Left ventricle myocardium inferior (tissue), 1 donor: ENCODE results near the gene FN3KRP. TPM values are rescaled to one million over a fixed set of nuclear protein-coding genes. Genes with fewer than 3 reads are reported as not detected.

Experiments used
- DNase-seq: peaks from one replicate; pipeline ENCODE4 v3.0.0-alpha.2; 2020
- H3K27ac ChIP-seq: fragments of 200-600 bp; replicated peaks from 2 replicates; pipeline ENCODE4 v1.8.0; 2021
- H3K27me3 ChIP-seq: fragments of 200-600 bp; 2 replicates; pipeline ENCODE4 v1.8.0; 2021; ENCODE audit warnings: low read depth
- H3K36me3 ChIP-seq: fragments of 200-600 bp; 2 replicates; pipeline ENCODE4 v1.8.0; 2021
- H3K4me1 ChIP-seq: fragments of 200-600 bp; 2 replicates; pipeline ENCODE4 v1.8.0; 2021
- H3K4me3 ChIP-seq: fragments of 200-600 bp; 2 replicates; pipeline ENCODE4 v1.8.0; 2021; ENCODE audit warnings: mild to moderate bottlenecking, moderate library complexity
- H3K9me3 ChIP-seq: fragments of 200-600 bp; replicated peaks from 2 replicates; pipeline ENCODE4 v1.8.0; 2021
- CTCF ChIP-seq: fragments of 200-600 bp; IDR thresholded peaks from 2 replicates; pipeline ENCODE4 v1.8.0; 2021; ENCODE audit warnings: antibody characterized with exemption, mild to moderate bottlenecking, borderline replicate concordance
- intact Hi-C: fragments of 100-400 bp; cut with micrococcal nuclease; formaldehyde crosslinking; loops from one replicate; pipeline ENCODE4 v1.11.0; 2022
- total RNA-seq: library from RNA; stranded (reverse); fragmentation: NEBNext Ultra II Directional; extraction: Animal tissue kit (Norgen Biotek cat#: 25700); gene quantifications from one replicate; pipeline ENCODE4 v1.2.1, GENCODE V29; 2021
- donor health status: DM: no; HTN: yes; CAD: no; lungs with severe emphysema.

FN3KRP gene
- total RNA-seq, 1 donor from 2014 or later: 13.6 TPM

- TF ChIP-seq CTCF: no peak
- Histone ChIP-seq H3K27ac (no peak overlapping the region), H3K9me3 (no peaks in the 10 kb centered on the region), H3K4me3 (no peak overlapping the region), H3K4me1 (peaks cover 23% of the 10 kb centered on the region), H3K27me3 (no peaks in the 10 kb centered on the region), H3K36me3 (peaks cover 52% of the 10 kb centered on the region)
- intact Hi-C loops: no loop called here
- no peak for DNase-seq
Measured at GRCh38 chr17:82718986-82719685, 2.6 kb downstream of the FN3KRP start.

DNA sequence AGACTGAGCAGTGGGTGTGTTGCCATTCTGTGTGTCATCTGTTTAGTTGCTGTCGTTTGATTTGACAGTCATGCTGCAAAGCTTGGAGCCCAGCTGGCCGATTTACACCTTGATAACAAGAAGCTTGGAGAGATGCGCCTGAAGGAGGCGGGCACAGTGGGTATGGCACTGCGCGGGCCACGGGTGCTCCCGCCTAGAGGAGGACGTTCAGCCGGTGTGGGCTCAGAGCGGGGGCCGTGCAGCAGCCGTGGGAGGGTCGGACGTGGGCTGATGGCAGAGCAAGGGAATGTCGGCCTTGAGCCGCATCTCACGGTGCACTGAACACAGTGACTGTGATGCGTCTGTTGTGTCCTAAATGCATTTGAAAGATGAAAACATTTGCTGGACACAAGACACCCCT lies 3.7 kb downstream of the FN3KRP start:
- no peak for DNase-seq
- no peak for TF ChIP-seq CTCF
- intact Hi-C loops: no loop called here
- Histone ChIP-seq H3K9me3 (no peaks in the 10 kb centered on the region), H3K27ac (no peak overlapping the region), H3K36me3 (peaks cover 56% of the 10 kb centered on the region), H3K4me1 (peaks cover 23% of the 10 kb centered on the region), H3K4me3 (no peak overlapping the region), H3K27me3 (no peaks in the 10 kb centered on the region)

GRCh38 chr17:82722341-82723013 lies 6.0 kb downstream of the FN3KRP start:
- H3K36me3 ChIP-seq: peaks cover 70% of the 10 kb centered on the region
- intact Hi-C loops: no loop called here
- no peaks in the 10 kb centered on the region for H3K27me3 ChIP-seq
- H3K27ac ChIP-seq: no peak overlapping the region
- no peak for DNase-seq
- no peaks in the 10 kb centered on the region for H3K9me3 ChIP-seq
- no peak overlapping the region for H3K4me3 ChIP-seq
- no peak for TF ChIP-seq CTCF
- H3K4me1 ChIP-seq: peaks cover 8% of the 10 kb centered on the region

DNA sequence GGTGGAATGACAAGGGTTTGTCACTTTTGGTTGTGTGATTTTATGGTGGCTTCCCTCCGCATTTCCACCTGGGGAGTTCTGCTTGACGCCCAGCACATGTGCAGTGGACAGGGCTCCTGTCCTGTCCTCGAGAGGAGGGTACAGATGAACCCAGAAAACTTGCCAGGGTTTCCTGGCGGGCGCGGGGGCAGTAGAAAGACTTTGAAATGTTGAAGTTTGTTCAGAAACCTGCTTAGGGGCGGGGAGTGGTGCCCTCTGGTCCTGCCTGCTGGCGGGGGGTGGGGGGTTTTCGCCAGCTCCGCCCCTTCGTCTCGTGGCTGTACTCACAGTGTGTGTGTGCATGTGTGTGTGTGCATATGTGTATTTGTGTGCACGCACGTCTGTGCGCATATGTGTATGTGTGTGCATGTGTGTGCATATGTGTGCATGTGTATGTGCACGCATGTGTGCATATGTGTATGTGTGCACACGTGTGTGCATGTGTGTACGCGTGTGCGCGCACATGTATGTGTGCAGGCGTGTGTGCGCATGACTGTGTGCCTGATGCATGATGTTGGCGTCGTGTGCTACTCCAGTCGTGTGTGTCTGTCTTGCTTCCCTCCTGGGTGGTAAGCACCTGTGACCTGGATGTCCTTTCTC lies 6.8 kb downstream of the FN3KRP start:
- Histone ChIP-seq H3K4me3 (no peak overlapping the region), H3K9me3 (no peaks in the 10 kb centered on the region), H3K27me3 (no peaks in the 10 kb centered on the region), H3K27ac (no peak overlapping the region), H3K36me3 (peaks cover 78% of the 10 kb centered on the region), H3K4me1 (no peaks in the 10 kb centered on the region)
- TF ChIP-seq CTCF: no peak
- DNase-seq: no peak
- intact Hi-C loops: no loop called here

- no peak for TF ChIP-seq CTCF
- peaks cover 60% of the 10 kb centered on the region for H3K36me3 ChIP-seq
Measured at GRCh38 chr17:82726427-82726826, 9.9 kb downstream of the FN3KRP start.

More at GRCh38 chr17:82726427-82726826, 9.9 kb downstream of the FN3KRP start:
- no peaks in the 10 kb centered on the region for H3K9me3 ChIP-seq
- DNase-seq: no peak
- H3K27me3 ChIP-seq: no peaks in the 10 kb centered on the region
- no peak overlapping the region for H3K4me3 ChIP-seq
- intact Hi-C loops: no loop called here
- H3K27ac ChIP-seq: no peak overlapping the region
- H3K4me1 ChIP-seq: no peaks in the 10 kb centered on the region
